Body of pancreas (tissue), 4 donors: Measurements from ENCODE around the gene CCDC154.

ENCODE experiments used
- CTCF ChIP-seq, 7 experiments: fragments of 450-650 bp in 4 of 7; fragments of 200-600 bp in 3 of 7; sonication (generic) in 3 of 7; IDR thresholded peaks; one replicate each; pipeline ENCODE4 v1.5.1; 2016 to 2019; ENCODE audit warnings: antibody characterized with exemption in 7 of 7
- POLR2A ChIP-seq, 3 donors: fragments of 450-650 bp; IDR thresholded peaks; one replicate each; pipeline ENCODE4 v1.6.1; 2016; ENCODE audit warnings: antibody characterized with exemption in 3 of 3, mild to moderate bottlenecking in 2 of 3

GRCh38 chr16:1429012-1429411 is 15.3 kb downstream of the CCDC154 start:
- TF ChIP-seq CTCF (IDR thresholded peaks at IDR 0.05) (no peak), POLR2A (IDR thresholded peaks at IDR 0.05) (no peak)
